Left lobe of liver (tissue), 2 donors: Measurements from ENCODE around the gene SH3BGRL2. TPM values are rescaled to one million over a fixed set of nuclear protein-coding genes. Genes with fewer than 3 reads are reported as not detected.
"Not testable (repeated sequence)": the region's sequence is repeated elsewhere in the genome, so short reads cannot be mapped to it uniquely, and the experiment has no call there.

ENCODE experiments used
- ATAC-seq: fragments of 200-7000 bp; cut with Tn5 transposase; one replicate; pipeline ENCODE4 v1.9.1; 2020; ENCODE audit warnings: mild to moderate bottlenecking, moderate library complexity
- DNase-seq: peaks from one replicate; pipeline ENCODE4 v3.0.0-alpha.2; 2020; ENCODE audit warnings: low spot score
- total RNA-seq: library from RNA; stranded (reverse); gene quantifications from one replicate; pipeline ENCODE4 v1.2.1, GENCODE V29; 2021
- donor health status: DM: no; HTN: no; CAD: no; lungs with moderate emphysema.
- donor health status: DM: no; HTN: yes; CAD: no.

The SH3BGRL2 gene
- total RNA-seq, 1 donor from 2014 or later = 30.3 TPM

DNA sequence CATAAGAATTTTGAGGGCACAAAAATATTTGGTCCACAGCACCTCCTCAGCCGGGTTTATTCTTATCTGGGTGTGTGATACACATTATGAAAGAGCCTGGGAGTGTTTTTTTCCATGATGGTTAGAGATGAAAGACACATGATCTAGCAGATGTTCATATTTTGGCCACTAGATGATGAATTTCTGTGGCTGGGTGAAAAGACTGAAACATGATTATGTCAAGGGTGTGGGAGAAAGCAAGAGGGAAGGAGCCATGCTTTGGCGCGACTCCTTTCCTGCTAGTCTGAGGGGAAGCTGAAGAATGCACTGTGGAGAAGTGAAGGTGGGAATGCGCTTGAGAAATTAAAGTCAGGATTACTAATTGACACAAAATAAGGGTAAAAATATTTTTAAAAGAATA is 102.3 kb downstream of the SH3BGRL2 start:
- no peak for ATAC-seq

DNA sequence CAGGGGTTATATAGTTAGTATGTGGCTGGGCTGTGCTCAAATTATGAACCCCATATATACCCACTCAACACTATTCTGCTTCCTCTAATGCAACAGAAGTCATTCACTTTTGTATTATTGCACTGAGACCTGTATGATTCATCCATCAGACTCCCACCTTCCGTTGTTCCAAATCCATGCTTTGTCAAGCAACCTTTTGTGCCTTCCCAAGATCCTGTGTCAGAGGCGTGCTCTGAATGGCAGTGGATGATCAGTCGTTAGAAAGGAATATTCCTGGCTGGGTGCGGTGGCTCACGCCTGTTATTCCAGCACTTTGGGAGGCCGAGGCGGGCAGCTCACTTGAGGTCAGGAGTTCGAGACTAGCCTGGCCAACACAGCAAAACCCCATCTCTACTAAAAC is 103.2 kb downstream of the SH3BGRL2 start:
- DNase-seq (no peak), ATAC-seq (no peak)

More for the DNA sequence above, 102.3 kb downstream of the SH3BGRL2 start:
- no peak for DNase-seq

DNA sequence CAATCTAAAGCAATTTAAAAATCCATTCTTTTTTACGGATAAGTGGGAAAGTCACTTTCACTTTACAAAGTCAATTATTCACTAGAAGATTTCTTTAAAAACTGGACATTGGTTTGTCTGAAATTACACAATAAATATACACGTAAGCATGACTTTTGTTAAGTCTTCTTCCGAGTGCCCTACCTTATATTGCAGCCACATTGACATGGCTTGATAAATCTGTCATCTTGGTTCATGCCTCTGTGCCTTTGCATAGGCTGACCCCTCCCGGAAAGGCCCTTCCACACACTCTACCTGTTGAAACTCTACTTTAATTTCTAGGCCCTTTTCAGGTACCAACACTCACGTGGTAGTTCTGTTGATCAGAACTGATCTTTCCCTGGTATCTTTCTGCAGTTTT is 104.1 kb downstream of the SH3BGRL2 start:
- ATAC-seq = peak; percentile 77
- no peak for DNase-seq

DNA sequence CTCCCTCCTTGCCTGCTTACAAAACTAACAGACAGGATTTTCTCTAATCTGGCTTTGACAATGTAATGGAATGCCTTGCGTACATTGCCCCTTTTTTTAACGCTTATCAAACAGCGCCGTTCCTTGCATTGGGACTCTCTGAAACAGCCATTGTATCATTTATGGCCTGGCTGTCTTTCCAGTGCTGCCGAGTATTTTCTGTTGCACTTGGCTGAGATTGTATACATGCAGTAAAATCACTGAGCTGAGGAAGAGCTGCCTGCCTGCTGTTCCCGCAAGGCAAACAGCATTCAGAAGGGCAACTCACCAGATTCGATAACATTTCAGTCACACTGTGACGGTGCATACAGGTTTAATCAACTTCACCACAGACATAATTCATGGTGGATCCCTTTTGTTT is 106.0 kb downstream of the SH3BGRL2 start:
- DNase-seq (no peak), ATAC-seq (no peak)

DNA sequence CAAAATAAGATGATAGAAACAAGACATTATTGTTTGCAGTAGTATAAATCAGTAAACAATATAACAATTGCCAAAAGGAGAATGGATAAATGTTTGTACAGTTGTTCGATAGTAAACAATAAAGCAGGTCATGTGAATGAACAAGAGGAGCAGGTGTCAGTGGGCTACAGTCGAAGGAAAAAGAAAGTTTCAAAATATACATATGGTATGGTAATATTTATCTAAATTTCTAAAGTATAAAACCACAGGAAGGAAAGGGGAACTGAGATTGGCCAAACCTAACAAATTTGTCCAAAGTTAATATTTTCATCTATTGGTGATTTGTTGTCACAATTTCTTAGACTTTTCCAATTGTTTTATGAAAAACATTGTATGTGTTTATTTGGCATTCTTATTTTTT is 110.9 kb downstream of the SH3BGRL2 start:
- ATAC-seq = no peak
- no peak for DNase-seq

DNA sequence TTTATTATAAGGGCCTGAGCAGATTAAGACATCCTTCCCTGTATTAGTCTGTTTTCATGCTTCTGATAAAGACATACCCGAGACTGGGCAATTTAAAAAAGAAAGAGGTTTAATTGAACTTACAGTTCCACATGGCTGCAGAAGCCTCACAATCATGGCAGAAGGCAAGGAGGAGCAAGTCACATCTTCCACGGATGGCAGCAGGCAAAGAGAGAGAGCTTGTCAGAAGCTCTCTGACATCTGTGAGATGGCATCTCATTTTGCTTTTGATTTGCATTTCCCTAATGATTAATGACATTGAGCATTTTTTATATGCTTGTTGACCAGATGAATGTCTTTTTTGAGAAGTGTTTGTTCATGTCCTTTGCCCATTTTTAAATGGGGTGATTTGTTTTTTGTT is 114.2 kb downstream of the SH3BGRL2 start:
- not testable (repeated sequence) for ATAC-seq, DNase-seq

DNA sequence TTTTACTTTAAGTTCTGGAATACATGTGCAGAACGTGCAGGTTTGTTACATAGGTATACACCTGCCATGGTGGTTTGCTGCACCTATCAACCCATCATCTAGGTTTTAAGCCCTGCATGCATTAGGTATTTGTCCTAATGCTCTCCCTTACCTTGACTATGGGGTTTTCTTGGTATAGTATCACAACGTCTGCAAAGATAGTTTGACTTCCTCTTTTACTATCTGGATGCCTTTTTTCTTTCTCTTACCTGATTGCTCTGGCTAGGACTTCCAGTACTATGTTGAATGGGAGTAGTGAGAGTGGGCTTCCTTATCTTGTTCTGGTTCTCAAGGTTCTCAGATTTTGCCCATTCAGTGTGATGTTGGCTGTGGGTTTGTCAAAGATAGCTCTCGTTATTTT is 115.2 kb downstream of the SH3BGRL2 start:
- not testable (repeated sequence) for DNase-seq, ATAC-seq

DNA sequence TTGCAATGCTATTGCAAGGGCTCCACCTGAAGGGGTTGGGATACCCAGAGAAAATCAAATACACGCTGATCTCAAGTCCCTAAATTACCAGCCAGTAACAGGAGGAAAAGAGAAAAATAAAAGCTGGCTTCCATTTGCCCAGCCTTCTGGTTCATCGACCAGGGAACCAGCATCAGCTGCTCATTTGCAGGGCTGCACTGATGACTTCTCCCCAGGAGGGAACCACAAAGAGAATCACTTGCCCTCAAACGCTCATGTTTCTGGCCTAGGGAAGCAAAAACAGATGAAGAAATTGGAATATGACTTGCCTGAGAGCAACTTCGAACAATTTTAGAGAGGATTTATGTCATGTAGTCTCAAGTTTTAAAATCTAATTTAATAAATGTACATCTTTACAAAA is 119.7 kb downstream of the SH3BGRL2 start:
- no peak for ATAC-seq

More for the DNA sequence above, 119.7 kb downstream of the SH3BGRL2 start:
- no peak for DNase-seq

Other genes starting within 250 kb of the SH3BGRL2 start
- gene LCA5, start 93.9 kb upstream of the SH3BGRL2 start, total RNA-seq = 0.45 TPM